NOMO-1 treated with DMSO at 0.1 percent for 48 hours (cell line): Measurements from ENCODE around the gene GSN.

Experiments used
- DNase-seq: peaks from one replicate; lab custom pipeline; 2025; ENCODE audit not compliant: unreplicated experiment; lab: John Stamatoyannopoulos, UW

GSN gene

DNA sequence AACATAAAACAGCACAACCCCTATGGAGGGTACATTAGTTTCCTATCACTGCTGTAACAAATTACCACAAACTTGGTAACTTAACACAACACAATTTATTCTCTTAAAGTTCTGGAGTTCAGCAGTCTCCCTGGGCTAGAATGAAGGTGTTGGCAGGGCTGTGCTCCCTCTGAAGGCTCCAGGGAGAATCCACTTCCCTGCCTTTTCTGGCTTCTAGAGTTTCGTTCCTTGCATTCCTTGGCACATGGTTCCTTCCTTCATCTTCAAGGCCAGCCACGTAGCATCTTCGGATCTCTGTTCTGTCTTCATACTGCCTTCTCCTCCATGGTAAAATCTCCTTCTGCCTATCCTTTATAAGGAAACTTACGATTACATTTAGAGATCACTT is 25.0 kb upstream of the GSN start:
- no peak for DNase-seq

- DNase-seq, result peak; percentile 52
Observed at GRCh38 chr9:121246821-121247561, 21.0 kb upstream of the GSN start.

DNA sequence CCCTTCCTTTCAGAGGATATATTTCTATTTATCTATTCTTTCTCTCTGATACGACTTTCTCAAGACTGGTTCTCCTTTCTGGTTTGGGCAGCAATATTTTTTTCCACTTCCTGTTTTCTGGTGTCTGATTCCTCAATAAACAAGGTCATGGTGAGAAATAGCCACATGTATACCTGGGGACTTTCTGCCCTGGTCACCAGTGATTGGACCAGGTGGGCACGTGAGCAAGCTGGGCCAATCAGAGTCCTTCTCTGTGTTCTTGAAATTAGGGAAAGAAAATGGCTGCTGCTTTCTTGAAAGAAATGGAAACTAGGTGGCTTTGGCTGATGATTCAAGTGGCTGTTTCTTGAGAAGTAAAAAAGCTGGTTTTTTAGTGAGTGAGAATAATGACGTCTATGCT is 18.4 kb upstream of the GSN start:
- peak; percentile 92 for DNase-seq

DNA sequence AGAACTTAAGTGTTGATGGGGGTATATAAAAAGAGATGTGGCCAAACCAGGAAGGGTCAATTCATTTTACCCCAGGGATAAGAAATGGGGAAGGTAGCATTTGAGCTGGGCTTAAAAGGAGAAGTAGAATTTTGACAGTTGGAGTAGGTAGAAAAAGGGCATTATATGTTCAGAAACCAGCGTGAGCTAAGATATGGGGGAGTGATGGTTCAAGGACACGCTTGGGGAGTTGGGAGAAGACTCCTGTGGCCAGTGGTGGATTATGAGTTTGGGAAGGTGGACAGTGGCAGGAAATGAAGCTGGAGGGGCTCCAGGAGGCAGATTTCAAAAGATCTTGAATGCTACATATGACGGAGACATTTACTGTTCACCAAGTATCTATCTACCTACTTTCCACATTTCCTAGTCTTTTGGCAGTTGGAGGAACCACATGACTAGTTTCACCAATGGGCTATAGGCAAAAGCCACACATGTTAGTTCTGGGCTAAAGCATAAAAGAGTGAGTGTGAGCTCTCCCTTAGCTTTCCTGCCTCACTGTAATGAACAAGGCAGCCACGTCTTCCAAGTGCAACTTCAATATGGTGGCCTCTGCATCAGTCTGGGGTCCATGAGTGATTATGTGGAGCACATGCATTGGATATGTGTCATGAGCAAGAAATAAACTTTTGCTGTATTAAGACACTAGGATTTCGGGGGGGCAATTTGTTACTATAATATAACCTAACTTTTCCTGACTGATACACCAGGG is 15.7 kb upstream of the GSN start:
- peak; percentile 89 for DNase-seq

GRCh38 chr9:121253162-121253561 is 14.8 kb upstream of the GSN start:
- no peak for DNase-seq

GRCh38 chr9:121253821-121254501 is 14.0 kb upstream of the GSN start:
- peak; percentile 90 for DNase-seq

DNA sequence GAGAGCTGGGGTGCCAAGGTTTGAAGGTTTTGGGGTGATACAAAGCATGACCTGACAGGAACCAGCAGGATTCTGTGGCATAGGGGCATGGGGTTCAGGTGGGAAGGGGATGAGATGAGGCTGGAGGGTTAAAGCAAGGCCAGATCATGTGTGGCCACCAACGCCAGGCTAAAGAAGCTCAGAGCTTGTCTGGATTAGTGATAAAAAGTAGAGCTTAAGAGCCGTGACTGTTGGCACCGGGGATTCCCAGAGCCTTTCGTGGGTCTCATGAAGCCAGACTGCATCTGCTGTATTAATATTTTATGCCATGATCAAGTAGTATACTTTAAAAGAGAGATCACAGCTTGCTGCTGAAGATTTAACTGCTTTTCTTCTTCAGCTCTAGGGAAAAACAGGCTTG is 8.5 kb upstream of the GSN start:
- no peak for DNase-seq

- no peak for DNase-seq
Observed at GRCh38 chr9:121259935-121260334, 8.0 kb upstream of the GSN start.

GRCh38 chr9:121260457-121261106 is 7.4 kb upstream of the GSN start:
- no peak for DNase-seq

DNA sequence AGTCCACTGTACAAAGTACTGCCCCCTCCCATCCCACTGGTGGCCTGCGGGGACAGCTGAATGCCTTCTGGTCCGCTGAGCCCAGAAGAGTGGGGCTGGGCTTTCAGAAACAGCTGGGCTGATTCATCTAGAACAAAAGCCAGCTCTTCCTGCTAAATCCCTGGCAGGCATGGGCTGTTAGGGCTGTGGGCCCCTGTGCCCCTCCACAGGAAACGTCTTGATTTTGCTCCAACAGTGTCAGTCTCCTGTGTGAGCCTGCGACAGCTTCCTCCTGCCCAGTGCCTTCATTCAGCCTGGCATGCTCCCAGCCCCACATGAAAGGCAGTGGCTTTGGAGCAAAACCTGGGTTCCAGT is 6.9 kb upstream of the GSN start:
- no peak for DNase-seq

DNA sequence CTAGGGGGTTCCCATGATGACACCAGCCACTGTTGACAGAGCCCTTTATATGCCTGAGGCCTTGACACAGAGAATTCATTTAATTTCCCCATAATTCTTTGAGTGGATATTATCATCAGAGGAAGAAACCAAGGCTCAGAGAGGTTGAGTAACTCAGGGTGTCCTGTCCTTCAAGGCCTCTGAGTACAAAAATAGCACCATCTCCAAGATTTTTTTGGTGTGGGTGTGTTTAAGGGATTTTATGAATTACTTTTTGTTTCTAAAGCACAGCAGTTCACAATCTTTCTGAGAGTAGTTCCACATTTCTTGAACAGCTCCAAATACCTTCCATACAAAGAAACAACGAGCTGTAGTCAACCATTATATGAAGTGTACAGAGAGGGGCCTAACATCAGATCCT is 6.2 kb upstream of the GSN start:
- no peak for DNase-seq

- no peak for DNase-seq
Observed at GRCh38 chr9:121262423-121262822, 5.5 kb upstream of the GSN start.

DNA sequence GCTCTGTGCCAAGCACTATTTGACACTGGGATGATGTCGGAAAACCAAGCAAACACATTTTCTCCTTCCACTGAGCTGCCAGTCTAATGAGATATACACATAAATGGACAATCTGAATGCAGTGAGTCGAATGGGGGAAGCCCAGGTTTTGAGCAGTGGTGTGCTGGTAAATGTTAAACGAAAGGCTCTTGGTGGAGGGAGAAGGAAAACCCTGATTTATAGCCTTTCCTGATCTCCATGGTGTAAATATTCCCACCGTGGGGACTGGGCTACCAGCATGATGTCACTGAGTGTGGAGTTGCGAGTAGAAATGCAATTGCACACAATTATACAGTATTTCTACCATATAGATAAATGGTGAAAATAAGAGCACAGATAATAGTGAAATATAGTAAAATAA is 5.0 kb upstream of the GSN start:
- no peak for DNase-seq

DNA sequence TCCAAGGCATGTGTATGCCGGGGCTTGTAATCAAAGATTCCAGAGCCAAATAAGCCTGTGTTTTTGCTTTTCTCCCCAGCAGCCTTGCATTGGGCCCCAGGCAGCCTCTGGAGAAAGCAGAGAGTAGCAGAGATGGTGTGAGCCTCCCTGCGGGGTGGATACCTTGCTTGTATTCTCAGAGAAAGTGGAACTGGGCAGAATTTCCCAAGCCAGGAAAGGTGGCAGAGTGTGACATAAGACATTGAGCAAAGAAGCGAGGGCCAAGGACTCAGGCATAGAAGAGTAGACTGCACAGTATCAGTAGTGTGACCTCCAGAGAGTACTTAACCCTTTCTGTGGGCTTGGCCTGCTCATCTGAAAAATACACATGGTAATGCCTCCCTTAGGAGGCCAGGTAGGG is 1.6 kb upstream of the GSN start:
- no peak for DNase-seq

DNA sequence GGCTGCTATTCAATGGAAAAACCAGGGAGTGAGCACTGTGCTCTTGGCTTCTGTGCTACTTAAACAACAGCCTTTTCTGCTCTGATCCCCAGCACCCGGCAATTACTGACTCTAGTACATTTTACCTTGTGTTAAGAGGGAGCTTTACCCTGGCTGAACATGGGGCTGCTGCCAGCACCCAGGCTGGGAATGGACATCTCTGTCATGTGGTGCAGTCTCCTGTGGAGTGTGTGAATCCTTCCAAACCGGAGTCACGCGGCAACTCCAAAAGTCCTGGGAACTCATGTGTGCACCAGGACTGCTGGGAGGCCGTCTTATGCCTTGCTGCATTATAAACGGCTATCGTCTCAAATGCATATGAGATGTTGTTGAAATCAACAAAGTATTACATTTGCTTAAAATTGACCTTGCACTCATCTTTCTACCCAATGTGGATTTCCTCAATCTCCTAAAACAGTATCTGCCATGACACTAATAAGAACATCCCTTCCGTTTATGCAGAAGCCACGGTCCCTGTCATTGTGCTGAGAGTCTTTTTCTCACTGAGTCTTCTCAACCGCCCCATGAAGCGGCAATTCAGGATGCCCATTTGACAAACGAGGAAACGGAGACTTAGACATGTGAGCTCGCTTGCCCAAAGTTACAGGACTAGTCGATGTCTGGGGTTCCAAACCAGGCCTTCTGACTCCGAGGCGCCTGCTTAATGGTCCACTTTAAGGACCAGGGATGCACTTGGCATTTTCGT is 884 bp upstream of the GSN start:
- DNase-seq, result no peak

DNA sequence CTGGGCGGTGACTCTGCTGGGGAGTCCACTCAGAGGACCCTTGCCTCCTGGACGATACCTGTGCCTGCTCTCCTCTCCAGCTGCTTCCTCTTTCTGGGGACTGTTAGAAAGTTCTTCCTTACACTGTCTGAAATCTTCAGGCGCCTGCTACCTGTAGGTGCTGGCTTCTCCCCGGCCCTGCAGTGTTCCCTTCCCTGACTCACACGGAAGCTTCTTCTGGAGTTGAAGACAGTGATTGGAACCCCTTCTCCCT is 562 bp downstream of the GSN start:
- peak; percentile 52 for DNase-seq

DNA sequence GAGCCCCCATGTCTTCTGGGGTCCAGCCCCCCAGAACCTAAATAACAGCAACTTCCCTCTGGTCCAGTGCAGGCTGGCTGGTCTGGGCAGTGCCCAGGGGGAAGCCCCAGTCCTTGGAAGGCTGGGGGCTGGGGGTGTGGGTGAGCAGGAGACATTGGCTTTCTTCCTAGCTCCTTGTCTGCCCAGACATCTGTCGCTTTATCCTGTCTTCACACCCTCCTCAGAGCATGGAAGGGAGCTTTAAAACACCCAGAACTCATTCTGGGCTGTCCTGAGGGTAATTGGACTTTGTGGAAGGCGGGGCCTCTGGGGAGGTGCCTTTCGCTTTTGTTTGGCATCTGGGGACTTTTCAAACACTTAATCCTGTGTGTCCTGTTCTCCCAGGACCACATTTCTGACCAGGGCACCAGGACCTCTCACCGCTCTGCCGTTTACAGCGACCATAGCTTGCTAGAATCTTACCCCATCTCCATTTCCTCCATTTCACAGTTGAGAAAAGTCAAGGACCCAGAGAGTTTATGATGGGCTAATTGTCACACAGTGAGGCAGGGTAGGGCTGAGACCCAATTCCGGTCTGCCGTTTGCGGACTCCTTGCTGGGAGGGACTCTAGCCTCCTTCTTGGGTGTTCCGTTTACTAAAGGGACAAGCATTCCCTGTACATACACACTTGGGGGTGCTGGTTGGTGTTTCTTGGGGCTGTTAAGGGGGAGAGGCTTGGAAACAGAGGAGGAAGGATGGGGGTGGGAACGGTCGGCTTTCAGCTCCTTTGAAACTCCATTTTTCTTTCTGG is 1.1 kb downstream of the GSN start:
- no peak for DNase-seq

DNA sequence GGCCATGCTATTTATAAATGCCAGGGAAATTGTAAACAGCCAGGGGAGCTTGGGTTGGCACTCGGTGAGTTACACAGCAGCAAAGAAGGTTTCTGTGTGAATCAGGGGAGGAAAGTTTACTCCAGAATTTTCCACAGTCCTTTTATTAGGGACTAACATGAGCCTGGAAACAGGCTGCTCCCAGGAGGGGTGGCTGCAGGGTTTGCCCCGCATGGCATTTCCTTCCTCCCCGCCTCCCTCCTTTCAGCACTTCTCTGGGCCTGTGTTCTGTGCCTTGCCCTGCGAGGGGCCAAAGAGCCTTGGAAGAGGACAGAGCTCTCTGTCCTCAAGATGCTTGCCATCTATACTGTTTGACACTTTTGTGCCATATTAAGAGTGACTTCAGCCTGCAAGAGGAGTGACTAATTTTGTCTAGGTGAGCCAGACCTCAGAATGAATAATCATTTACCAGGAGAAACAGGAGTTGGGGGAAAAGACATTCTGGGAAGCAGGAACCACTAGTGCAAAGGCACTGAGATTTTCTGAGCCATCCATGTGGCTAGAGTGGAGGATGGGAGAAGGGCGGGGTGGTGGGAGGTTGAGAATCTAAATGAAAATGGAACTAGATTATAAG is 1.8 kb downstream of the GSN start:
- no peak for DNase-seq

DNA sequence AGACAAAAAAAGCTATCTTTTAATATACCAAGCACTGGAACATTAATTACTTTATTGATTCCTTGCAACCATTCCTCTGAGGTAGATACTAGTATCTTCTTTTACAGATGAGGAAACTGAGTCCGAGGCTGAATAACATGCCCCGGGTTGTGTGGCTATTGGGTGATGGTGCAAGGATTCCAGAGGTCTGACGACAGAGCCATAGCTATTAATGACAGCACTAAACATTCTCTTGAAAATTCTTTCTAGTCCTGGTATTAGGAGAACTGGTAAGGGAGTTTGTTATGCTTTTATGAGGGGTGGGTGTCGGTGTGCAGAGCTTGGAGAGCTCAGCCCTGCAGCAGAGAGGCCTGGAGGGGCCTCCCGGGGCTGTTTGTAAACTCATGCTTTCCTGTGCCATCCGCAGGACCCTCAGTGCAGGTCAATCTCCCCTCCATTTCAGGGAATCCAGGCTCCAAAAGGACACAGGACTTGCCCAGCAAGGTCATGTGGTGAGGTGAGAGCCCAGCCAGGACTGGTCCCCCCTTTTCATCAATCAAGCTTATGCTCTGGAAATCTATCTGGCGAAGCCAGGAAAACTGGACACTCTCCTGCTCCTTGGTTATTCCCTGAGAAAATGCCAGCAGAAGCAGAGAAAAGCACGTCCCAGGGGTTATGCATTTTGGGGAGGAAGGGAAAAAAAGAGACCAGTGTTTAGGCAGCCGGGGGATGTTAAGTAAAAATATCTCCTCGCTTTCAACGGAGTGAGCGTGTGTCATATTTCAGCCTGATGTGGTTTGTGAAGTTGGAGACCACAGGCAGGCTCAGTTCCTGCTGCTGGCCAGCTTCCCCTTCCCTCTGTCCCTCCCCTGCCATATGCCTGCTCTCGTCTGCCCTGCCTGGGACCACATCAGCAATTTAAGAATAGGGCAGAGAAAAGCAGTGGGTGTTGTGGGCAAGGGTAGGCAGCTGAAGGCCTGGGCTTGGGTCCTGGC is 3.7 kb downstream of the GSN start:
- peak; percentile 95 for DNase-seq
